HG03103 (cell line): ENCODE measurements around the gene PEX11A.
A peak's percentile ranks its signal among the peaks of the same experiment; 100 is the strongest.
"Not testable (repeated sequence)": the region's sequence is repeated elsewhere in the genome, so short reads cannot be mapped to it uniquely, and the experiment has no call there.

Source experiments
- ATAC-seq: cut with Tn5 transposase; IDR thresholded peaks from one replicate; pipeline ENCODE4 v1.9.1; 2021; ENCODE audit warnings: low read depth; ENCODE audit not compliant: unreplicated experiment

The PEX11A gene, protein sequence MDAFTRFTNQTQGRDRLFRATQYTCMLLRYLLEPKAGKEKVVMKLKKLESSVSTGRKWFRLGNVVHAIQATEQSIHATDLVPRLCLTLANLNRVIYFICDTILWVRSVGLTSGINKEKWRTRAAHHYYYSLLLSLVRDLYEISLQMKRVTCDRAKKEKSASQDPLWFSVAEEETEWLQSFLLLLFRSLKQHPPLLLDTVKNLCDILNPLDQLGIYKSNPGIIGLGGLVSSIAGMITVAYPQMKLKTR

DNA sequence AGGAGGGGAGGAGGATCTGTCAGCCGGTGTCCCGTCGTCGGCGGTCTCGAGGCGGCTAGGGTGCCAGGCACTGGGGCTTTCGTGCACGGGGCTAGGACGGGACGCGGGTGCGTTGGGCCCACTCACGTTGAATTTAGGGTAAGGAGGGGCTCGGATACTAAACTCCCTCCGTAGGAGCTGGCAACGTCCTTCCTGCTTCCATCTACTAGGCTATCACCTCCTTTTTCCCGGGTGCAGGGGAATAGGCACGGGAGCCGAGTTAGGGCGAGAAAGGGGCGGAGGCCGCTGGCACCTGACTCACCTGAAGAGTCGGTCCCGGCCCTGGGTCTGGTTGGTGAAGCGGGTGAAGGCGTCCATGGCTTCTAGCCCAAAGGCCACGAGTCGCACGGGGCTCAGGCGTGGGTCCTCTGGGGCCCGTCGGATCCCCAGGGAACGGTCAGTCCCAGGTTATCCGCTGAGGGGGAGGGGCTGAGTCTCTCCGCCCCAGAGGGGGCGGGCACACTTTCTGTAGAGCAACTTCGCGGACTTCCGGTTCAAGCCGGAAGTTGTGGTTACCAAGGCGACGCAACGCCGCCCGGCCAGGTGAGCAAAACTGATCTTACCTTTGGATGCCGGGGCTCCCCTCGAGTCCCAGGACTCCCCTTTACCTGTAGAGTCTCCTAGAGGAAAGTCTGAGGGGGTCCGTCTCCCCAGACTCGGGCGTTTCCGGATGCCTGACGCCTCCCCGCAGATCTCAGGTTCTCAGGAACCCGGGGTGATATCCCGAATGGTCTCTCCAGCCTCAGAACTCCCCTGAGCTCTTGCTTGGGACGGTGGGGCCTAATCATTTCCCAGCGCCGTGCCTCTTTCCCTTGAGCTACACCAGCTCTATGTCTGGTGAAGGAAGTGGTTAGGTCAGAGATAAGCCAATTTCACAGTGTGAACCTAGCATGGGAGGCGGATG lies at the start of gene PEX11A, which contains the start of gene WDR93:
Gene PEX11A (minus strand): TSS at position 479 of the 943 bp plus-strand sequence. CDS start 122 bp downstream, at position 357.
Gene WDR93 (plus strand): TSS at position 536 of the 943 bp plus-strand sequence. CDS start 10,936 bp downstream, outside the sequence.
- ATAC-seq: peak; percentile 87

DNA sequence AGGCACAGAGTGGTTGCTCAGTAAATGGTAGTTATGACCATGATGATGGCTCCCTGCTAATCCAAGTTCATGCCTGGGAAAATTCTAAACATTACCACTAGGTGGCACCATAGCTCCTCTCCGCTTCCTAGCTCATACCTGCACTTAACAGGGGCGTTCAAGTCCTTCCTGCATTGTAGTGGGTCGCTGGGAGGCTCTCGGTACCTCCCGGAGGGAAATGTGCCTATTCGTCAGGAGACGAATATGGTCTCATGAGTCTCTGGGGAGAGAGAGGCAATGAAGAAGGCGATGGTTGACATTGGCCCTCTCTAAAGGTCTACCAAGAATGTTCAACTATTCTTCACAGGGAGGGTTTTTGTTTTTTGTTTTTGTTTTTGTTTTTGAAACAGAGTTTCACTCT lies 49.6 kb upstream of the PEX11A start:
- ATAC-seq: no peak

DNA sequence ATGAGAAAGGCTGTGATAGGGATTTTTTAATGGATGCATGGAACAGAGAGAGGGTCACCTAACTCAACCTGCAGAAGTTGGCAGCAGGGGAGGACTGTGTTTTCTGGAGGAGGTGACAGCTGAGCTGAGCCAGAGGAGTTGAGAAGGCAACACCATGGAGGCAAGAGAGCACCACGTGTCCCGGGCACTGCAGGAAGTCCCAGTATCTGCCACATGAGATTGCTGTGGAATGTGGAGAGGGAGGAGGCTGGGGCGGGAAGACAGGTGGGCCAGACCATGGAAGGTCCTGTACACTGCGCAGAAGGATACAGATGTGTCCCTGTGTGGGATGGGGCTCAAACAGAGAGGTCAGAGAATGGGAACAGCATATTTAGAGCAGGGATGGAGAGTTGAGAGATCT lies 45.2 kb upstream of the PEX11A start:
- no peak for ATAC-seq

DNA sequence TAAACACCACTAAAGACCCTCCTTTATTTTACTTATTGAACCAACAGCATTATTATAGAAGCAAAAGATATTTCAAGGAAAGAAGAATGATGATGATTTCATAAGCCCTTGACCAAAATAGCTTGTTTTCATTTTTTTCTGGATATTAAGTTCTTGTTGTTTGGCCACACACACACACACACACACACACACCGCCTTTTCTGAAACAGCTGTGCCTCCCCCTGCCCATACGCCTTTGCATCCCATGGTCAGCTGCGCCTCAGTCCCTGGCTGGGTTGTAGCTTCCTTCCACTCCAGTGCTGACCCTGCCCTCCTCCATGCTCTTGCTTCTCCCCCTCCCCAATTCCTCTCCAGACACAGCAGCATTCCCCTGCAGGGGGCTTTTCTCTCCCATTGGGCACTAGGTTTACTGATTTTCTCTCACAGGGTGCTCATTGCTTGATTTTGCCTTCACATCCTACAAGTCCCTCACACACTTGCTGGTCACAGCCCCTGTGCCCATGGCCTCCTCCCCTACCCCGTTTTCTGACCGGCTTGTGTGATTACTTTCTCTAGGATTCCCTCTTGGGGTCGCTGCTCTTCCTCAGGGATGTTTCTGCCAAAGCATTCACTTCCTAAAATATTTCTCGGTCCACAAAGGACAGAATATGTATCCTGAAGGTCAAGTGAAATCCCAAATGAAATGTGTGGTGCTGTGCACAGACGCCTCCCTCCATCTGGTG lies 42.1 kb upstream of the PEX11A start:
- ATAC-seq: no peak

DNA sequence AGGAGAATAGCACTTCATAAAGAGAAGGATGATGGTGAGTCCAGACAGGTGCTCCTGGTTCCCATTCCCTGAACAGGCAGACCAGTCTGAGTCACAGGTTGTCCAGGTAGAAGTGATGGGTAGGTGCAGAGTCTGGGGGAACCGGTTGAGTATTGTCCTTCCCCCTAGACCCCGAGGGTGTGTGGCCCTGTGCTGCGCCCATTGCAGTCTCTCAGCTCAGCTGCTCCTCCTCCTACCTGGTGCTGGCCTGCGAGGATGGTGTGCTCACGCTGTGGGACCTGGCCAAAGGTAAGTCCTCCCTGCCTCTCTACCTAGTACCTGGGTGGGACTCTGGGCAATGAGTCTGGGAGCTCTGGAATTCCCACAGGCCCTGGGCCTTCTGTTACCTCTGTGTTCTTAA lies 40.7 kb upstream of the PEX11A start:
- ATAC-seq: no peak

DNA sequence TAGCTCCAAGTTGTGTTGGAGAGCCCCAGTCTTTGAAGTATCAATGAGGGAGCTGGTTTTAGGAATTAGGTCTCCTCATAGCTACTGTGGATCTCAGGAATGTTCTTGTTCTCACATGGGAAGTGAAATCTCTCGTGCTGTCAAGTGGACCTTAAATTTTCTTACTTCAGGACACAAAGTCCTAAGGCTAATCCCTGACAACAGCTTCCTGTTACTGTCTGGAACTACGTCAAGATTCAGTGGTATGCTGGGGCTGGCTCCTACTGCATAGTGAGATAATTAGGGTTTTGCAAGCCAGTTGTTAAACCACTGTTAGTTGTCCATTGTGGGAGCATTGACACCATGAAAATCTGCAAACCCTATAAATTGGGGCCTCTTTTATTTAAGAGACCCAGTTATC lies 37.7 kb upstream of the PEX11A start:
- ATAC-seq: no peak

DNA sequence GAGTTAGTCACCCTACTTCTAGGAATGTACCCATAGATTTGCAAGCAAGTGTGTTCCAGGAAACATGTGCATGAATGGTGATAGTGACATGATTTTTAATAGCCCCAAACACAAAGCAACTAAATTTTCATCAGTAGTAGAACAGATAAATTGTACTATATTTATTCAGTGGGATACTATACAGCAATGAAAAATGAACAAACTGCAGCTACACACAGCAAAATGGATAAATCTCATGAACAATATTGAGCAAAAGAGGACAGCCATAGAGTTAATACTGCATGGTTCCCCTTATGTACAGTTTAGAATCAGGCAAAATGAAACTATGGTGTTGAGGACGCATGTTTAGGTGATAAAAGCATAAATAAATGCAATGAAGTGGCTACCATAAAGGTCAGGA lies 34.5 kb upstream of the PEX11A start:
- no peak for ATAC-seq

DNA sequence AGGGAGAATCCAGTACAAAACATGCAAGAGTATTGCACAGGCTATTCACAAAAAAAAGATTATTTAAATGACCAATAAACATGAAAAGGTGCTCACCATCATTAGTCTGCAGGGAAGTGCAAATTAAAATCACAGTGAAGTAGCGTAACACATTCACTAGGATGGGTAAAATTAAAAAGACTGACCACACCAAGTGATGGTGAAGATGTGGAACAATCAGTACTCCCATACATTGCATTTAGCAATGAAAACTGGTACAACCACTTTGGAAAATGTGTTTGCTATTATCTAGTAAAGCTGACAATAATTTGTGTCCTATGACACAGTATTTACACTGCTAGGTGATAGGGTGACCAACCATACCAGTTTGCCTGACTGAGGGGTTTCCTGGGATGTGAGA lies 34.1 kb upstream of the PEX11A start:
- no peak for ATAC-seq

DNA sequence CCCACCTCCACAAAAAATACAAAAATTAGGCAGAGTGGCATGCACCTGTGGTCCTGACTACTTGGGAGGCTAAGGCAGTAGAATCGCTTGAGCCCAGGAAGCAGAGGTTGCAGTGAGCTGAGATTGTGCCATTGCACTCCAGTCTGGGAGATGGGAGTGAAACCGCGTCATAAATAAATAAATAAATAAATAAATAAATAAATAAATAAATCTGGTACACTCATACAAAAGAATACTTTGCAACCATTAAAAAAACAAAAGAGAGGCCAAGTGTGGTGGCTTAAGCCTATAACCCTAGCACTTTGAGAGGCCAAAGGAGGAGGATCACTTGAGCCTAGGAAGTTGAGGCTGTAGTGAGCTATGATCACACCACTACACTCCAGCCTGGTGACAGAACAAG lies 32.5 kb upstream of the PEX11A start:
- no peak for ATAC-seq

DNA sequence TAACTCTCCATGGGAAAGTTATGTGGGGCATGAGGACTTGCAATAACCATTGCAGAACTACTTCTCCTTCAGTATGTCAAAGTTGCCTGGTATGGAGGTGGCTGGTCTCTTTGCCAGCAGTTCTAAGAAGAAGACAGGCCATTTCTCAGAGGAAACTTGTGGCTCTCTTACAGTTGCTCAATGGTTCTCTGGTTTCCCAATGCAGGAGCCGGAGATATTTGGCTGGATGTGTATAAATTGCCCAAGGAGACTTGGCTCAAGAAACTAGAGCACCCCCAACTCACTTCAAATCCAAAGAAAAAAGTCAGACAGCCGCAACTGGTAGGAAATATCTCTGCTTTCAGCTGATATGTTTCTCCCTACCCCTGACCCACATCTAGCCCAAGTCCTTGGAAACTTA lies 24.2 kb upstream of the PEX11A start:
- ATAC-seq: no peak

DNA sequence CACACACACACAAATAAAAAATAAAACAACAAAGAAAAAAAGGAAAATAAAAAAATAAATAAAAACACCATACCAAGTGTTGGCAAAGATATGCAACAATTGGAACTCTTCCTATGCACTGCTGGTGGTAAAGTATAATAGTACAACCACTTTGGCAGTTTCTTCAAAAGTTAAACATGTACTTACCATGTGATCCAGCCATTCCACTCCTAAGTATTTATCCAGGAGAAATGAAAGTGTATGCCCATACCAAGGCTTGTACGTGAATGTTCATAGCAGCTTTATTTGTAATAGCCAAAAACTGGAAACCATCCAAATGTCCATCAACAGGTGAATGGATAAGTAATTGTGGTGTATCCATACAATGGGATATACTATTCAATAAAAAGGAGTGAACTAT lies 17.0 kb upstream of the PEX11A start:
- ATAC-seq: no peak

DNA sequence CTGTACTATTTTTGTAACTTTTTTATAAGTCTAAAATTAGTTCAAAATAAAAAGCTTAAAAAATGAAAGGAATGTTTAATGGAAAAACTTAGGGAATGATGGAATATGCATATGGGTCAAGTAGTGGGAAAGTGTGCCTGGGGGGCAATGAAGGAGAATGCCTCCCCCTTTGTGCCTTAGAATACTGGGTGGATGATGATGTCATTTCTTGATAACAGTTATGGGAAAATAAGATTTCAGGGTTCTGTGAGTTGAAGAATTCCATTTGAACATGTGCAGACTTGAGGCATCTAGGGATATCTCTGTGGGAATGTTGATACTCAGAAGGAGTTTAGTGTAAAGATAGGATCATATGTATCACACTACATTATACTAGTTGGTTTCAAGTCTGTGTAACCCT lies 13.9 kb upstream of the PEX11A start:
- ATAC-seq: no peak

DNA sequence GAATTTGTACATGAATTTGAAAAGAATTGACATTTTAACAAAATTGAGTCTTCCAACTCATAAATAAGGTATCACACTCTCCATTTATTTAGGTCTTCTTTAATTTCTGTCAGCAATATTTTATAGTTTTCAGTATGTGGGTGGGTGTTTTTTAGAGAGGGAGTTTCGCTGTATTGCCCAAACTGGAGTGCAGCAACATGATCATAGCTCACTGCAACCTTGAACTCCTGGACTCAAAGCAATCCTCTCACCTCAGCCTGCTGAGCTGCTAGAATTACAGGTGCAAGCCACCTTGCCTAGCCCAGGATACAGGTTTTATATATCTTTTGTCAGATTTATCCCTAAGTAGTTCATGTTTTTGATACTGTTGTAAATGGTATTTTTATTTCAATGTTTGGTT lies 4.6 kb upstream of the PEX11A start:
- ATAC-seq: no peak

DNA sequence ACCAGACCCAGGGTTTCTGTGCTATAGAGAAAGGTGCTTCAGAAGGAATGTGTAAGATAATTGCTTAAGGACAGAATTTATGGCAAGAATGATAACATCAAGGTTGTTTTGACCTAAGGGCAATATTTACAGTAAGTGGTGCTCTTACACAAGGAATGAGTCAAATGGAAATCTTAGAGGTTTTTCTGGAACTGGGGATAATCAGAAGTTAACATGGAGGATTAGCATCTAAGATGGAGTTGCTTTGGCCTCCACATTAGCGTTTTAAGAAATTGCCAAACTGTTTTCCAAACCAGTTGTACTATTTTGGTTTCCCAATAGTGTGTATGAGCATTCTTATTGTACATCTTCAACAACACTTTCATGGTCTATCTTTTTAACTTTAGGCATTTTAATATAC lies 3.1 kb upstream of the PEX11A start:
- no peak for ATAC-seq

DNA sequence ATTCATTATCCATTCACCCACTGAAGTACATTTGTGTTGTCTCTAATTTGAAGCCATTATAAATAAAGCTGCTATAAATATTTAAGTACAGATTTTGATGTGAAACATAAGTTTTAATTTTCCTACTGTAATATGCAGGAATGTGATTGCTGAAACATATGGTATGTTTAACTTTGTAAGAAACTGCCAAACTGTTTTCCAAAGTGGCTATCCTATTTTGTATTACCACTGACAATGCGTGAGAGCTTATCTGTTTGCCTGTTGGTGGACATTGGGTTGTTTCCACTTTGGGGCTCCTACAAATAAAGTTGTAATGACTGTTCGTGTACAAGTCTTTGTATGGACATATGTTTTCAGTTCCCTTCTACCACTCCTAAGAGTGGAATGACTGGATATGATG lies 2.5 kb upstream of the PEX11A start:
- no peak for ATAC-seq

DNA sequence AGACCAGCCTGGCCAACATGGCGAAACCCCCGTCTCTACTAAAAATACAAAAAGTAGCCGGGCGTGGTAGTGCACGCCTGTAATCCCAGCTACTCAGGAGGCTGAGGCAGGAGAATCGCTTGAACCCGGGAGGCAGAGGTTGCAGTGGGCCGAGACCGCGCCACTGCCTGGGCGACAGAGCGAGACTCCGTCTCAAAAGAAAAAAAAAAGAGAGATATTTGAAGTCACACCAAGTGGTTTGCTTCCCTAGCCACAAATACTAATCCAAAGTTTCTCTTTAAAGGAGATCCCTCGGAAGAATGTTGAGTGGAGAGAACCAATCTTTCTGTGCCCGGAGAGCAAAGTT lies 651 bp downstream of the PEX11A start:
- ATAC-seq: not testable (repeated sequence)

DNA sequence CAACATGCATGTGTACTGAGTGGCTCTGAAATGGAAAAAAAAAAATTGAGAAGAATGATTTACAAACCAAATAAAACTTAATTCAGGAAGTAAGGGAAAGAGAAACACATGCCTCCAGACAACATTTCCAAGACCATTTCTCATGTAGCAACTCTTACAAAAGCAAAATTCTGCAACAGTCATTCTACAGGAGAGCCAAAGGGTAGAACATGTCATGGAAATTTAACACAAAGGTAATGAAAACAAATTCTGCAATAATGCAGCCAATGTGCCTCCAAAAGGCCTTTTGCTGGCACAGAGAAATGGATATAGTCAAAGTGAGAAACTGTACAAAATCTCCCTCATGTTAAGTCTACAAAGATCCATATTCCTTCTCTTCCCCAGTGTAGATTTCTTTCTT lies 4.0 kb downstream of the PEX11A start:
- ATAC-seq: no peak

DNA sequence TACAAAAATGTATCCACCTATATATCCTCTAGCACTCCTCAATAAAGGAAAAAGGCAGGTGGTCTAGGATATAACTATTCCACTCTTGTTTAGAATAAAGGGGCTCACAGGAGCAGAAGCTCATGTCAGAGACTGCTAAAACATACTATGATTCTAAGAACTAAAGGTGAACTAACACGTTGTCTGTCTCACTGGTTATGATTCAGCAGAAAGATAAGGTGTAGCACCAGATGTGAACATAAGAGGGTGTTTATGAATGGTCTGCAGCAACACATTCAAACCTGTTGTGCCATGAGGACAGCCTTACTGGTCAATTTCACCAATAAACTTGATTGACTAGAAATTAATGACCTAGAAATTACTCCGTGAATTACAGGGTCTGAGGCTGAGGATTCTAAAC lies 4.6 kb downstream of the PEX11A start:
- ATAC-seq: no peak

DNA sequence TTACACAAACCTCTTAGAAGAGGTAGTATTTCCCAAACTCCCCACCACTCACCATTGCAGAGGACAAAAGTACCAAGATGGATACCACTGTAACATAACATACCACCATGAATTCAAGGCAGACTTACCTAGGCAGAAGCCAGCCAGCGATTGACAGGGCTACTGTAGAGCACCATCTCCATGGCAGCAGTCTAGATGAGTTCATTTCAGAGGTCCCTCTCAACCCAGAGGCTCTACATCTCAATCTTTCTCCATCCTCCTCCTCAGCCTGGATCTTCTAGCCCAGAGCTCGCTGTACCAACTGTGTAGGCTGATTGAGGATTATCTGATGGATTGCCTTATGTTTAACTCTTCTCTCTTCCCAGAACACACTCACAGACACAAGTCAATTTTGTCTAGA lies 9.4 kb downstream of the PEX11A start:
- ATAC-seq: no peak

DNA sequence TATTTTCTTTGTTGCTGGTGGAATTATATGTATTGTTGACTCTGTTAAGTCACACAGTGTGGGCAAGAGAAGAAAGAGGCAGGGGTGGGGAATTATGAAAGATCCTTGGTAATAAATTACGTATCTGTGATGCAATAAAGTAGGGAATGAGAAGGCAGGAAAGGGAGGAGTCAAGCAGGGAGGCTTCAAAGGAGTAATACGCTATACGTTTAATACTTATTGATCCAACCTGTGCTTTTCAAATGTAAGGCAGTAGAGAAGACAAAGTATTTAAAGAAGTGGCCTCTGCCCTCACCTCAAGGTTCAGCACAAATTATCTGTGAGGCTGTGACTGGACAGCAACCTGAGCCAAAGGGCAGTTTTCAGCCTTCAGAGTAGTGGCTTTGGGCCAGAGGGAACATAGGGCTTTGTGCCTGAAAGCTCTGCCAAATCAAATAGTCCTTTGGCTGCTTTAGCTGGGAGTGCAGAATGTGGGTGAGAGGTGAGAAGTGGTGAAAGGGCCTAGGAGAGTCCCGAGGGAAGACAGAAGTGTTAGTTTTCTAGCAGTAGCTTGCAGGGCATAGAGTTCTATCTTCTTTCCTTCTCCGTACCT lies 10.2 kb downstream of the PEX11A start:
- ATAC-seq: no peak

DNA sequence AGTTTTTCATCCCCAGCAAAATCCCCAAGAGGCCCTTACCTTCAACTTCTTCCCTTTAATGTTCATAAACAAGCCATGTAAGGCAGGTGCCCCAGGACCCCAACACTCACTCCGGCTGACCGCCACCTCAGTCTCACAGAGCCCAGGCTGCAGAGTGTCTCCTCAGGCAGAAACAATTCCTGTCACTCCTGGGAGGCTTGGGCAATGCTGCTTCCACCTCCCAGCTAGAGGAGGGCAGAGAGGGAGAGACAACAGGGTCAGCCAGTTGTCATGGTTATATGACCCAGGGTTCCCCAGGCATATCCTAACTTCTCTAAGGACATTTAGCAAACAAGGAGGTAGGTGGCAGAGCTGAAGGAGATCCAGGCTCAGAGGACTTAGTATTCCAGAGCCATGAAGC lies 11.3 kb downstream of the PEX11A start, which contains the start of gene PLIN1:
Gene PLIN1 (minus strand): TSS at position 156 of the 400 bp plus-strand sequence. CDS start 1,878 bp downstream, outside the sequence.
- ATAC-seq: no peak
